Lung (tissue), 12 donors: Measurements from ENCODE around the gene MSH6. TPM values are rescaled to one million over a fixed set of nuclear protein-coding genes. Genes with fewer than 3 reads are reported as not detected.

Source experiments
- ATAC-seq: fragments of 200-7000 bp; cut with Tn5 transposase; one replicate; pipeline ENCODE4 v1.9.1; 2020; ENCODE audit warnings: moderate number of reproducible peaks; ENCODE audit not compliant: insufficient read depth, low FRiP score
- DNase-seq, 3 donors: peaks; one replicate each; pipeline ENCODE4 v3.0.0-alpha.2; 2013 to 2017
- H3K27ac ChIP-seq, 2 donors: one replicate each; pipeline ENCODE4 v1.5.1; 2013; ENCODE audit warnings: mild to moderate bottlenecking in 2 of 2, moderate library complexity in 2 of 2, control low read depth in 1 of 2, inconsistent platforms in 1 of 2, low read depth in 1 of 2, low read length in 1 of 2
- H3K27me3 ChIP-seq, 3 donors: one replicate each; pipeline ENCODE4 v1.5.1; 2013; ENCODE audit warnings: low read length in 2 of 3; ENCODE audit not compliant: control insufficient read depth in 3 of 3, insufficient read depth in 3 of 3
- H3K36me3 ChIP-seq, 4 donors: one replicate each; pipeline ENCODE4 v1.5.1; 2013; ENCODE audit warnings: low read length in 4 of 4, mild to moderate bottlenecking in 1 of 4, moderate library complexity in 1 of 4; ENCODE audit not compliant: control insufficient read depth in 4 of 4, insufficient read depth in 4 of 4
- H3K4me1 ChIP-seq, 5 donors: one replicate each; pipeline ENCODE4 v1.5.1; 2013; ENCODE audit warnings: low read length in 5 of 5, mild to moderate bottlenecking in 2 of 5, moderate library complexity in 1 of 5; ENCODE audit not compliant: control insufficient read depth in 5 of 5, insufficient read depth in 5 of 5
- H3K4me3 ChIP-seq: one replicate; pipeline ENCODE4 v1.5.1; 2013; ENCODE audit warnings: mild to moderate bottlenecking, control low read depth, moderate library complexity
- H3K9ac ChIP-seq, 2 donors: one replicate each; pipeline ENCODE4 v1.5.1; 2013; ENCODE audit warnings: low read length in 2 of 2, control low read depth in 1 of 2; ENCODE audit not compliant: insufficient read depth in 1 of 2
- H3K9me3 ChIP-seq, 4 donors: one replicate each; pipeline ENCODE4 v1.5.1; 2013; ENCODE audit warnings: low read length in 3 of 4, mild to moderate bottlenecking in 1 of 4, moderate library complexity in 1 of 4; ENCODE audit not compliant: control insufficient read depth in 4 of 4, insufficient read depth in 3 of 4
- CTCF ChIP-seq: IDR thresholded peaks from 2 replicates; pipeline ENCODE4 v1.5.1; 2012; ENCODE audit warnings: mild to moderate bottlenecking; ENCODE audit errors: control extremely low read depth, extremely low read depth
- WGBS, 2 donors: extraction: QIAGEN DNeasy Blood & Tissue Kit; methylation state at CpG; one replicate each; pipeline ENCODE4 v1.1.7; 2013; 5-methylcytosine and 5-hydroxymethylcytosine counted together
- polyA plus RNA-seq, 2 donors: library from polyadenylated mRNA; stranded (reverse); fragments of 200-250 nt; gene quantifications; one replicate each; pipeline ENCODE4 v1.2.1, GENCODE V29; 2013
- total RNA-seq, 2 donors: library from RNA; depleted of rRNA in 1 of 2; stranded (reverse); fragments of >200 nt in 1 of 2; gene quantifications; one replicate each; pipeline ENCODE4 v1.2.1, GENCODE V29; 2014 to 2021
- donor health status: control.
- donor health status: control.
- donor health status: Bipolar disorder and iron deficiency.
- donor health status: healthy.
- donor health status: DM: yes; HTN: yes; CAD: no.

The MSH6 gene
- total and polyA plus RNA-seq, 4 donors, result 8.8 to 59.5 (median 27.2) TPM

- no peak for DNase-seq
- no peak for TF ChIP-seq CTCF
- H3K9ac ChIP-seq, result no peak overlapping the region
- 57 to 76% methylated on average over 3 of the region's 3 CpGs for WGBS, 2 donors
- H3K27me3 ChIP-seq, result no peaks in the 10 kb centered on the region
- H3K9me3 ChIP-seq, result no peaks in the 10 kb centered on the region
- H3K36me3 ChIP-seq, result no peaks in the 10 kb centered on the region
- H3K4me3 ChIP-seq, result no peak overlapping the region
- H3K27ac ChIP-seq, result no peak overlapping the region
- ATAC-seq, result no peak
- no peaks in the 10 kb centered on the region for H3K4me1 ChIP-seq
Observed at GRCh38 chr2:47767497-47767844, 15.5 kb upstream of the MSH6 start.

- no peak overlapping the region for H3K9ac ChIP-seq
- DNase-seq (peak; percentile 55 to 71 (median 67)), ATAC-seq (peak; percentile 92)
- H3K4me3 ChIP-seq, result no peak overlapping the region
- WGBS, 2 donors, result 29 to 33% methylated on average over 28 of the region's 28 CpGs
- H3K27me3 ChIP-seq, result no peaks in the 10 kb centered on the region
- H3K9me3 ChIP-seq, result no peaks in the 10 kb centered on the region
- no peaks in the 10 kb centered on the region for H3K4me1 ChIP-seq
- H3K36me3 ChIP-seq, result no peaks in the 10 kb centered on the region
- TF ChIP-seq CTCF, result peak; percentile 83
- H3K27ac ChIP-seq, result no peak overlapping the region
Observed at GRCh38 chr2:47767880-47768609, 14.9 kb upstream of the MSH6 start.

GRCh38 chr2:47769318-47769717 is 13.6 kb upstream of the MSH6 start:
- no peak for TF ChIP-seq CTCF
- no peak for DNase-seq

GRCh38 chr2:47771211-47771610 is 11.7 kb upstream of the MSH6 start:
- Histone ChIP-seq H3K27ac (no peak overlapping the region), H3K4me1 (no peaks in the 10 kb centered on the region), H3K36me3 (no peaks in the 10 kb centered on the region), H3K4me3 (no peak overlapping the region), H3K9me3 (no peaks in the 10 kb centered on the region), H3K9ac (no peak overlapping the region), H3K27me3 (no peaks in the 10 kb centered on the region)
- DNase-seq (peak in 1 of 3 donors; percentile 26), ATAC-seq (no peak)
- TF ChIP-seq CTCF, result no peak

More at GRCh38 chr2:47769318-47769717, 13.6 kb upstream of the MSH6 start:
- WGBS, 2 donors, result 94% methylated on average over 9 of the region's 9 CpGs
- Histone ChIP-seq H3K27ac (no peak overlapping the region), H3K4me1 (no peaks in the 10 kb centered on the region), H3K27me3 (no peaks in the 10 kb centered on the region), H3K36me3 (no peaks in the 10 kb centered on the region), H3K9ac (no peak overlapping the region), H3K4me3 (no peak overlapping the region), H3K9me3 (no peaks in the 10 kb centered on the region)
- ATAC-seq, result no peak
